ENCODE data around the gene CDKN1A. TPM values are rescaled to one million over a fixed set of nuclear protein-coding genes. Genes with fewer than 3 reads are reported as not detected.

The CDKN1A gene
- total and polyA plus RNA-seq, 9 of the 15 experiments (the other 6 are each of a cell fraction or from before 2014, with no cell fraction given): 0.25 to 8.1 (median 5.1) TPM

- no peak overlapping the region for H3K9ac ChIP-seq (ENCODE audit: insufficient read depth in 1 of 2, low read depth in 2 of 2, low read length in 2 of 2)
Measured at GRCh38 chr6:36716476-36717093, 38.1 kb downstream of the CDKN1A start.

More at GRCh38 chr6:36716476-36717093, 38.1 kb downstream of the CDKN1A start:
- no peak for FAIRE-seq
- no TSS peak for BruUV-seq (replicated peaks)
- intact Hi-C loops (cut with micrococcal nuclease): no loop called here
- CTCF ChIA-PET (ENCODE audit: low intra/inter-chr PET ratio): interaction anchor here (0.7 kb wide), 1 partner anchor 30 kb away, joined by 3 read pairs; no protein-coding TSS in a partner anchor
- no peak for DNase-seq (ENCODE audit: extremely low read depth in 1 of 4, low spot score in 3 of 4)
- H3K27me3 ChIP-seq (ENCODE audit: control insufficient read depth in 2 of 2, insufficient read depth in 2 of 2, low read length in 2 of 2): peaks cover 35 to 83% of the 10 kb centered on the region in 2 experiments
- no peaks in the 10 kb centered on the region for H3K9me3 ChIP-seq (replicated peaks; ENCODE audit: control insufficient read depth, insufficient read depth, low read depth, low read length)
- no peak overlapping the region for H2AFZ ChIP-seq (ENCODE audit: low read depth, low read length)
- no peaks in the 10 kb centered on the region for H3K79me2 ChIP-seq (ENCODE audit: control insufficient read depth, insufficient read depth, low read length)
- H4K20me1 ChIP-seq (replicated peaks; ENCODE audit: control insufficient read depth, insufficient read depth, low read length): peaks cover 21% of the 10 kb centered on the region; the same call in 1 of the 2 replicates
- H3K36me3 ChIP-seq (ENCODE audit: control insufficient read depth, insufficient read depth, low read length): no peaks in the 10 kb centered on the region
- peaks cover 0 to 9% of the 10 kb centered on the region in 2 experiments; a peak in 2 of 5 replicates for H3K4me1 ChIP-seq (replicated peaks in 1 of 2; ENCODE audit: control insufficient read depth in 2 of 2, insufficient read depth in 2 of 2, low read length in 2 of 2)
- no peak for ATAC-seq
- H3K9me1 ChIP-seq (ENCODE audit: control insufficient read depth, insufficient read depth, low read length): no peaks in the 10 kb centered on the region
- H3K27ac ChIP-seq (ENCODE audit: extremely low read depth, low read depth, low read length): no peak overlapping the region
- H3K4me3 ChIP-seq: no peak overlapping the region
- H3K4me2 ChIP-seq (ENCODE audit: insufficient read depth, low read length): no peak overlapping the region
- TF ChIP-seq FOXA3 (CRISPR knock-in tag; conservative IDR thresholded peaks at IDR 0.05 in 1 of 2, IDR thresholded peaks at IDR 0.05 in 1 of 2) (no peak), ZNF668 (CRISPR knock-in tag; IDR thresholded peaks at IDR 0.05) (no peak), ARHGAP35 (IDR thresholded peaks at IDR 0.05; ENCODE audit: partially characterized antibody) (no peak), ZBTB33 (CRISPR knock-in tag; IDR thresholded peaks at IDR 0.05) (no peak), JUN (IDR thresholded peaks at IDR 0.05; ENCODE audit: borderline replicate concordance, low read depth, low read length) (no peak), JUN (CRISPR knock-in tag; IDR thresholded peaks at IDR 0.05; ENCODE audit: borderline replicate concordance) (no peak), TBP (optimal IDR thresholded peaks at IDR 0.05; ENCODE audit: low read depth, low read length) (no peak), NELFE (IDR thresholded peaks at IDR 0.05; ENCODE audit: insufficient read depth, insufficient read length) (no peak), ZBTB9 (CRISPR knock-in tag; IDR thresholded peaks at IDR 0.05) (no peak), MAX (CRISPR knock-in tag; IDR thresholded peaks at IDR 0.05) (no peak), ZFP36 (IDR thresholded peaks at IDR 0.05; ENCODE audit: low read depth, low read length, partially characterized antibody) (peak; percentile 46), RBM25 (IDR thresholded peaks at IDR 0.05; ENCODE audit: low read depth, low read length, severe bottlenecking) (peak; percentile 36), E2F6 (IDR thresholded peaks at IDR 0.05; ENCODE audit: borderline replicate concordance in 1 of 2, extremely low read depth in 1 of 2, insufficient read depth in 1 of 2, insufficient read length in 1 of 2, low read depth in 1 of 2, low read length in 1 of 2, poor library complexity in 1 of 2, severe bottlenecking in 1 of 2) (no peak), NFE2 (IDR thresholded peaks at IDR 0.05; ENCODE audit: low read depth) (no peak), SREBF1 (IDR thresholded peaks at IDR 0.05; ENCODE audit: borderline replicate concordance, low read depth, low read length) (no peak)
- 1% methylated on average over 7 of the region's 8 CpGs for WGBS (ENCODE audit: insufficient coverage, low coverage, missing lambda C conversion rate)
- POLR2A ChIA-PET: no interaction called here
- in situ Hi-C loops (cut with MboI): no loop called here

Measured in K562 (cell line).